ENCODE data around the gene CACNA1C.

CACNA1C gene

DNA sequence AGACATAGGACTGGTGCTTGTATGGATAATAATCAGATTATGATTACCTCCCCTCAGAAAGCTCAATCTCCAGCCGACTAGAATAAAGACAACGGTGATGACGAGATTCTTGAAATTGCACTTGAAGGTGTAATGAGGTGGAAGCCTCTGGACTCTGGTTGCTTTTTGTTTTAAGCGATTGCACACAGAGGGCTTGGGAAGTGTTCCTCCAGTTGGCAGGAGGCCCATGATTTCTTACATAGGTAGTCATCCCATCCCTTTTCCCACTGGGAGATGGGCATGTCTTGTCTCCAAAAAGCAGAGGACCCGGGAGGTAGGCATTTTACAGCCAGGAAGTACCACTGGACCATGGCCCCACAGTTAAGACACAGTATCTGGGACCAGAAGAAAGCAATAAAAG lies 576.3 kb downstream of the CACNA1C start:
- no peak for DNase-seq (ENCODE audit: low read depth)

DNA sequence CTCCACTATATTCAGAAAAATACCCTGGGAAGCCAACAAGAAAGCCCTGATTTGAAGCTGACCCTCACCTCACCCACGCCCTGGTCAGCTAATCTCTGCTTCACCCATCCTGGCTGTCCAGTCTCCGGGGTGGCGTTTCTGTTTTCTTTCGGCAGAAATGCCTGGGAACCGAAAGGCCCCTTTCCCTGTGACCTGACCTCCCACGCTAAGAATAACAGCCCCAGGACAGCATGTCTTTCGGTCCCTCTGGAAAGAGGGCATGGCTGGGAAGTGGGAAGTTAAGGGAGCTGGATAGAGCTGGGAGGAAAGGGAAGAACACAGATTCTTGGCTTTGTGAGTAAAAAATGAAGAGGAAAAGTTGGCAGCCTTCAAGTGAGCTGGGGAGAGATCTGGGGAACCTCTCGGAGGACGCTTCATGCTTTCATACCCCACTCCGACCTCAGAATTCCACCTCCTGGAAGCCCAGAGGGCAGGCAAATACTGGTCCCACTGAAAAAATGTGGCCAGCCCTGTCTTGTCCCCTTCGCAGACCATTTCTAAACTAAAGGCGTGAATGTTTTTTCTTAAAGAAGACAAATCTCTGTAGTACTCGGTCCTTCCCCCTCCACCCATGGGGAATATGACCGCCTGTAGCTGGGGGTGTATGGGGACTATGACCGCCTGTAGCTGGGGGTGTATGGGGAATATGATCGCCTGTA lies 579.0 kb downstream of the CACNA1C start:
- DNase-seq (ENCODE audit: low read depth): no peak

DNA sequence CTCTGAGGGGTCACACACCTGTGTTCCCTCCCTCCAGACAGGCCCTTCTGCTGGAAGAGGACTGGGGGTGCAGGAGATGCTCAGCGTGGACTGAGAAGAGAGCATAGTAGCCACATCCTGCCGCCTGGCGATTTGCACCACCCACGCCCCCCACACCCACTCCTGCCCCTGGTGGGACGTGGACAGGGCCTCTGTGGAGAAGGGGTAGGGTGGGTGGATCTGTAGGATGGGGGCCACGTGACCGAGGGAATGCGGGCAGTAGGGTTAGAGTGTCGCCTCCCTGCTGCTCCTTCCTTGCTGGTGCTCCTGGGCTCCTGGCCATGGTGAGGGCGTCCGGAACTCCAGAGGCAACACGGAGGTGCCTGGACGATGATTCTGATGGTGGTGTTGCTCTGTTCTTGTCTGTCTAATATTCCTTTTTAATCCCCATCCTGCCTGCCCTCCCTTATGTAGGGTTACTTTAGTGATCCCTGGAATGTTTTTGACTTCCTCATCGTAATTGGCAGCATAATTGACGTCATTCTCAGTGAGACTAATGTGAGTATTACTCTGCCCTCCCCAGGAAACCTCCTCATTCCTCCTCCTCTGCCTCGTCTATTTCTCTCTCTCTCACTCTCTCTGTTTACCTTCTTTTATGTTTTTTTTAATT lies 580.5 kb downstream of the CACNA1C start:
- no peak for DNase-seq (ENCODE audit: low read depth)

DNA sequence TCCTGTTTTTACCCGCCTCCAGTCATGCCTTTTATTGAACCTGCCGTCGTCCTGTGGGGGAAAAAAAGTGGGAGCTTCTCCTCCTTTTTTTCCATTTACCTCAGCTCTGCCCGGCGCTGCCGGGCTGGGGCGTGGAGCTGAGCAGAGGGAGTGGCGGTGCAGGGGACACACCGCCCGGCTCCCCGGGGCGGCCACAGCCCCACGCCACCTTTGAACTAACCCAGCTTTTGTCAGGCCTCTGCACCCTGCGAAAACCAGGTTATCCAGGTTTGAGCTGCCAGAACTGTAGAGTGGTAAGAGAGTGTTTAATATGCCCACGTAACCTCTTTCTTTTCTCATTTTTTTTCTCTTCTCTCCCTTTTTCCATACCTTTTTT lies 581.0 kb downstream of the CACNA1C start:
- DNase-seq (ENCODE audit: low read depth): no peak

DNA sequence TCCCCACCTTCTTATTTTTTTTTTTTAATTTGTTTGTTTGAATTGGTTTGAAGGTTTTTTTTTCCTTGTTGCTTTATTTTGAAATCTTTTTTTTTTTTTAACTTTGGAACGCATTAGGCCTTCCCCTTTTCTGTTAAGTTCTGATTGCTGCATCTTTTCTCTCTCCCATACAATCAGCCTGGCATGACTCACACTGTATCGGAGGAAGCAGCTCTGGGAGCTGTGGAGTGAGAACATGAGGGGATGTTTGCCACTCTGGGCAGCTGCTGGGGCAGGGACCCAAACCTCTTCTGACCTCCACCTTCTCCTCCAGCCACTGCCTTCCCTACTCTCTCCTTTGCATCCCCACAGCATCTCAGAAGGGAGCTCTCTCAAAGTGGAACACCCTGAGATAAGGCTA lies 581.7 kb downstream of the CACNA1C start:
- DNase-seq (ENCODE audit: low read depth): no peak

DNA sequence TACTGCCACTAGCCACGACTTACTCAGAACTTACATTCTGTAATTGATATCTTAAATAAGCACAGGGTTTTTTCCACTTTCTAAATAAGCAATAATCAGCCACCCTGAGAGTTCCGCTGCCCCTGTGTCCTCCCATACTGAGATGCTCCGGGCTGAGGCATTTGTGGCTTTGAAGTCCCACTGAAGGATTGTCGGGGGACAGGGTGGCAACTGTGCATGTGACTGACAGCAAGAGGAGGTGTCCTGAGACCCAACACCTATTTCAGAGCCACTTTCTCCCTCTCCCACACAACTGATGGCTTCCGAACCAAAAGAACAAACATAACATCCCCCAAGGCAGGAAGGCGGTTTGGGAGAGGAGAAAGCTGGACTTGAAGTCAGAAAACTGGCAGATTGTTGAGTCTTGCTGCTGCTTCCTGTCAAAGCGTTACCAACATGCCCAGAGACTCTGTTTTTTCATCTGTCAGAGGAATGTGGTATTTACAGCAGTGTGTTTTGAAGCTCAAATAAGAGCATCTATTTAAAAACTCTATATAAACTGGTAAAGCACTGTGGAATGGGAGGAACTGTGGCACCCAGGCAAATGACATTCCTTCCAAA lies 584.1 kb downstream of the CACNA1C start:
- DNase-seq (ENCODE audit: low read depth): no peak

DNA sequence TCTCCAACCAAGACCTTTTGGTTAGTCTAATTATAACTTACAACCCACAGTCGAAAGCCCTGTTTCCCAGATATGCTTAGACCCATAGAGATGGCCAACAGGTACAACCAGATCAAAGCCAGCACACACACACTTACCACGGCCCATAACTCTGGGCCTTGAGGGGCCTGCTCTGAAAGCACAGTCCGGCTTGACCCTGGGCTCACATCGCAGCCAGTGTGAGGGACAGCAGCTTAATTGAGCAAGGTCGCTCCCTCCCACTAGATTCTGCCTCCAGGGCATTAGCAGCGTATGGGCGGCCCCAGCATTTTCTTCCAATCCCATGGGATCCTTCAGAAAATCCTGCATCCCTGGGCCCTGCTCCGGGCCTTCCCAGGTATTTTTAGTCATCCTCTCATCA lies 584.6 kb downstream of the CACNA1C start:
- no peak for DNase-seq (ENCODE audit: low read depth)

DNA sequence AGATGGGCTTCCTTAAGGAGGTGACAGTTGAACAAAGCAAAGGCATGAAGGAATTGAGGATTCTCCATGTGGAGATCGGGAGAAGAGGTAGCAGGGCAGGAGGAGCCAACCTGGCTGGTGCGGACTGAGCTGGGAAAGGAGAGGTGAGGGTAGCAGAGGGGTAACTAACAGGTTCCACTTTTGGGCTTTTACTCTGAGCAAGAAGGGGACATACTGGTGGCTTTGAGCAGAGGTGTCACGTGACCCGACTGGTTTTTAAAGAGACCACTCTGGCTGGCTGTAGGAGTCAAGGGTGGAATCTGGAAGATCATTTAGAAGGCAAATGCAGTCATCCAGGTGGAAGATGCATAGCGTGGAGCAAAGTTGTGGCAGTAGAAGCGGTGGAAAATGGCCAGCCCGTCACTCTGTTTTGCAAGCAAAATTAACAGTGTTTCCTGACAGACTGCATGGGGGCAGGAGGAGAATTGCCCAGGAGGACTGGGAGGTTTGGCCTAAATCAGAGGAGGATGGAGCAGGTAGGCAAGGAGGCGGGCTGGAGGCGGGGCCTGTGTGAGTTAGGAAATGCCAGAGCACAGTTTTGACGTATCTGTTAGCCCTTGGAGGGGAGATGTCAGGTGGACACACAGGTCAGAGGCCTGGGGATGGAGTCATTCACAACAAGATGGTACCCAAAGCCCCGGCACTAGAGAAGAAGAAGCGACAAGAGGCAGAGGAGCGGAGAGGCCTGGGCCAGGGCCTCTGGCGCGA lies 585.7 kb downstream of the CACNA1C start:
- no peak for DNase-seq (ENCODE audit: low read depth)

DNA sequence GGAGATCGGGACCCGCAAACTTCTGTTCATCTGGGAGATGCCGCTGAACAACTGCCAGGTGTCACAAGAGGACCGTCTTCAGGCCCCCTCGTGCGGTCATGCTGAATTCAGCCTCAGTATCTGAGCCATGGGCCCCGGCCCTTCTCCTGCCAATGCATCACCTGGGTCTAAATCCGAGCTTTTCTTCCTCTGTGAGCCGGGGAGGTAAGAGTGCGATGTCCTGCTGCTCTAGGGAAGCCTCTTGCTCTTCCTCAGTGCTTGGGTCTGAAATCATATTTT lies 586.2 kb downstream of the CACNA1C start:
- no peak for DNase-seq (ENCODE audit: low read depth)

DNA sequence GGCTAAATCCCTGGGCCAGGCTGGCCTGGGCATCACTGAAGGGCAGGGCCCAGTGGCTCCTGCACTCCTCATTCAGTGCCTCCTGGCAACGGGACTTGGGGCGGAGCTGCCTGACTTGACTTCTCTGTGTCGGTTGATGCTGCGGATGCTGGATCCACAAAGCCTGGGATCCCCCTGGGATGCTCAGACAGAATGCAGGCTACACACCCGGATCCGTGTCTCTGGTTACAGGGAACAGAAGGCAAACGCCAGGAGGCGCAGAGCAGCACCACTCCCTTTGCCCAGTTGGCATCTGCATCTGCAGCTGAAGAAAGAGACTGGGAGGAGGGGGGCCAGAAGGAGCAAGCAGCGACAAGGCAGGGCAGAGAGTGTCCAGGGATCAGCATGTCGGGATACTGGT lies 587.5 kb downstream of the CACNA1C start:
- no peak for DNase-seq (ENCODE audit: low read depth)

DNA sequence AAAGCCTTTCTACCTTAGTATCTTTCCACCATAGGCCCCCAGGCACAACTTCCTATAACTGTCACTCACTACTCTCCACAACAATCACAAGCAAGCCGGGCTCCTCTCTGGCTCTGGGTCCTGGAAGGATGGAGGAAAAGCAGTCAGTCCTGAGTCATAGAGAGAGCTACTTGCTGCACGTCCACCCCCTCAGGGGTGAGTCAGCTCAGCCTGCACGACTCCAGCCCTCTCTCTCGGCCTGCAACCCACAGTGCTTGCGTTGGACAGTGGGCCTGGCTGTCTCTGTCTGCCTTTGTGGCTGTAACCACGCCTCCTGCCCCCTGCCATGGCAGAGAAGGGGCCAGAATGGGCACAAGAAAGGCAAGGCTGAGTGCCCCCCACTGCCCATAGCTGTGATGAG lies 587.9 kb downstream of the CACNA1C start:
- no peak for DNase-seq (ENCODE audit: low read depth)

DNA sequence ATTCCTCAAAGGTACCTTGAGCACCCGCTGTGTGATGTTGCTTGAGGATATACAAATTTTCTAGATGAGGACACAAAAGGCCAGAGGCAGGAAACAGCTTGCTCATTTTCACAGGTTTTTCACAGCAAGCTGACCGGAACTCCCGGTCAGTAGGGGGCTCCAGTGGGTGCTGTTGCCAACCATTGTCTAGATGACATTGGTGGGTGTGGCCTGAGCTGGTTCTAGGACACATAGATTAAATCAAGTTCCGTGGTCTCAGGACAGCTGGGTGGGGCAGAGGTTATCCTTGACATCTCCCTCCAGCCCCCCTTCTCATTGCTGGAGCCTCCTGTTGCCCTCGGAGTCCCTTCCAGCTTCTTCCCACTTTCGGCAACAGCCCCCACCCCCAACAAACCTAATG lies 588.4 kb downstream of the CACNA1C start:
- no peak for DNase-seq (ENCODE audit: low read depth)

DNA sequence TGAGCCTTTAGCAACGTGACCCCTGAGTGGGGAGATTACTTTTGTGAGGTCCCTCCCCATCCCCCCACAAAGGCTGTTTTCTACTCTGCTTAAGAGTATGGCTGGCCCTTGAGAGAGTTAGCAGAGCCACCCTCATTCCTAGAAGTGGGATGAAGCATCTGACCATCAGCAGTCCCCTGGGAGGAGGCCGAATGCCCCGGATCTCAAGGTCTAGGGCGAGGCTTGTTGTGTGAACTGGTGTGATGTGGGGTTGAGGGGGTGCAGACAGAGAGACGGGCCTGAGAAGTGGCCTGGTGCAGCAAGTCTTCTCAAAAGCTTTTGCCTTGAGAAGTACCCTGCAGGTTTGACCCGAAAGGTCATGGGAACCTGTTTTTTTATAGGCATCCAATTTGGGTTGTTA lies 589.0 kb downstream of the CACNA1C start:
- no peak for DNase-seq (ENCODE audit: low read depth)

DNA sequence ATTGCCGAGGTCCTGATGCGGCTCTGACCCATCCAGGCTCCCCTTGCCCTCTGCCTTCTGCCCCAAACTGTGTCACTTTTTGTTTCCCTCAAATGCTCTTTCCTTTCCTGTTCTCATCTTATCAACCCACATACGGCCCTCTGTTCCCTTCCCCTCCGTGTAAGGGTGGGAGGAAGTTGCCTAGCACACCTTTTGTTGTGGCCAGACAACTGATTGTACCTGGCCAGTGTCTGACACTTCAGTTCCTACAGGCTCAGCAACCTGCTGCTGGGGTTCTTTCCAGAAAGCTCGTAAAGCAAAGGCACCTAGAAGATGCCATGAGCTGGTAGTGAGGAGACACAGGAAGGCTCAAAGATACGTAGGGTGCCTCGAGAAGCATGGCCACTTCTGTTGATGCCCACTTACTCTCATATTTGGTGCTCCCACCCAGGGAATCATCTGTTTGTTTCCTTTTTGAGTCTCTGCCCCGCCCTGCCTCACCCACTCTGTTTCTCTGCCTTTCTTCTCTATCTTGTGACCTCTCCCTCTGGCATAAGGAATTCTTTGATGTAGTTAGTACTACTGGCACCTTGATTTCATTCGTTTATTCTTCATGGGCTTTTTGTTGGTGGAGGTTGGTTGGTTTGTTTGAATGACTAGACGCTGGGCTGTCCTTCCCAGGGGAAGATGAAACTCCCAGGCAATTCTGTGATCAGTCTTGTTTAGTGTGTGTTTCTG lies 589.5 kb downstream of the CACNA1C start:
- no peak for DNase-seq (ENCODE audit: low read depth)

DNA sequence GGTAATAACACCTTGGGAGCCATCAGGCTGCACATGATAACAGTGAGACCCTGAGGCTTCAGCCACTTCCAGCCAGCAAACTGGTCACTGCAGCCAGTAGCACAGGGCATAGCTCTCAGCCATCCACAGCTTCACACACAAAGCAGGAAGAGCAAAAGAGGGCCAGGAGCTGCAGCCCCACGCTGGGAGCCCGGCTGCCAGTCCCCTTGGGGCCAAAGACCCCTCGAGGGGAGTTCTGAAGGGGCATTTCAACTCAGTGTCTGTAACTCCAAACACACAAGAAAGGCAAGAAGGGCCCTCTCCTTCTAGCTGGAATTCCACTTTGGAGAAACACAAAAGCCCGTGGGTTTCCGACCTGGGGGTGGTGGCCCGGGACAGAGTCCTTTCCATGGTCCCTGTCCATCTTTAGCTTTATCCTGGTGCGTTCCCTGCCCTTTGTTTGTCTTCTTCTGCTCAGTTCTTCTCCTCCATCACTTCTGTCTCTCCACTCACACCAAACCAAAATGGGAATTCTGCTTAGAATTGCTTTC lies 590.2 kb downstream of the CACNA1C start:
- DNase-seq (ENCODE audit: low read depth): no peak

DNA sequence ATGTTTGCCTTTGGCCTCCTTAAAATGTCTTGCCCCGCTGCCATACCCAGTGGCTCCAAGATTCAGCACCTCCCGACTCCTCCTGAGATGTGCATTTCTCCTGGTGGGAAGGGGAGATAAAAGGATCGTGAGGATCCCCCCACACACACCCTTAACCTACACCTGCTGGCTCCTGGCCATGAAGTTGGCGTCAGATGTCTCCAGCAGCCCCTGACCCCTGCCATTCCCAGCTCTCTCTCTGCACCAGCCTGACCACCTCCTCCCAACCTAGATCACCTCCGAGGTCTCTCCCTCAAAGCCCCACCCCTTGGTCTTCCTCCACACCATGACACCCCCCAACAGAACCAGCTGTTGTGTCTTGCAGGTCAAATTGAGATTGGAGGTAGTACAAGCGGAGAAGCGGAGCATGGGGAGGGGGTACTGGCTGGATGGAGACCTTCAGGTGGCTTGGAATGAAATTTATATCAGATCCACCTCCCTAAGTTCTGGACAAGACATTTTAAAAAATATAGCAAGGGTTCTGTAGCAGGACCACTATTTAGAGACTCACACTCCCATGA lies 590.9 kb downstream of the CACNA1C start:
- no peak for DNase-seq (ENCODE audit: low read depth)

DNA sequence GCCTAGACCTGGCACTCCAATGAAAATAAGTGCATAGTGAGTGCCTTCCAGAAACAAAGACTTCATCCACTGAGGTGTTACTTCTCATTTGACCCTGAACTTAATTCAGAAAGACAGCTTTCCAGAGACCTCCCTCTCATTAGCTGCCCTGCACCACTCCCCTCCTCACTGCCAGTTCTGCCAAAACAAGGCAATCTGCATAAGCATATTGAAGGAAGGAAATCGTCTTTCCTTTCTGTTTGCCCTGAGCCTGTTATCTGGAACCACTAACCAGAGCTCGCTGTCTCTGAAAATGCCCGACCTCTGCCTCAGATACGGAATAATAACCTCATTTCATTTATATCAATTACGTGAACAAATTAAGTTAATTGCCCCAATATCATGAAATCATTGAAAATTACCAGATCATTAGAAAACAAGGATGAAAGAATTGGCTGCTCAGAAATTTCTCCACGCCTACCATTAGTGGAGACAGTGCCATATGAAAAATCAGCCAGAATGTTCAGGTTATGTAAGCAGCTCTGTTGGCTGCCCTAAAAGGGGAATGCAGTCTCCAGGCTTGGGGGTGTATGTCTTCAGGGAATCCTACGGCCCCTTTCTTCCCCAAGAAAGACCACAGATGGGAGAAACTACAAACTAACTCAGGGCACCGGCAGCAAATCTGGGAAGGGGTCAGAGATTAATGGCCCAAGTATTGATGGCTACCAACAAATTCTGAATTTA lies 592.1 kb downstream of the CACNA1C start:
- no peak for DNase-seq (ENCODE audit: low read depth)

DNA sequence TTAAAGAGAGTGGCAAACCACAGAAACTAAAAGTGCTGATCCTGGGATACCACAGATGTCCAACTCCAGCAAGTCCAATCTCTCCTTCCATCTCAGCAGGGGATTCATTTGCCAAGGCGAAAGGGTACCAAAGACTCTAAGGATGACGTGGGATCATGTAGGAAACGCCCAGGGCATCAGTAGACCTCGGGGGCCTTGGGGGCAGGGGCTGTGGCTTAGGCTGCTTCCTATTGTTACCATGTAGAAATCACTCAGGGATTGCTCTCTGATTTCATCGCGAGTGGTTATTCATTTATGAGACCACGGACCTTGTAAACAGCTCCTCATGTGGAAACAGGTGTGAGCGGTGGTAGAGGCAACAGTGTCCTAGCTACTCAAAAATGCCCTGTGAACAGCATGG lies 592.7 kb downstream of the CACNA1C start:
- no peak for DNase-seq (ENCODE audit: low read depth)

DNA sequence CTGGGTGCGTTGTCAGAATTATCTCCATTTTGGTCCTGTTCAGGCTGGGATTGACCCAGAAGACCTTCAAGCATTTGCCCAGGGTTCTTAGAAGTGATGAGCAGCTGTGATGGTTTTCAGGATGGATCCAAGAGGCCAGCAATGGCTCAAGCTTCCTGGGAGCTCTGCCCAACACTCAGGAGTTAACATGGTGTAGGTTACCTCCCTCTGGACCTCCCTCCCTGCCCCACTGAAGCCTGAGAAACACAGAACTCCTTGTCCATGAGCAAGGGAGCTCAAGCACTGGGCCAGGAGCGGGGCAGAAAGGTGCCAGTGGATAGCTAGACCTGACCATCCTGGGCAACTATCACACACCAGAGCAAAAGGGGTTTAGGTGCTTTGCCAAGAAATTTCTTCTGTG lies 593.6 kb downstream of the CACNA1C start:
- no peak for DNase-seq (ENCODE audit: low read depth)

DNA sequence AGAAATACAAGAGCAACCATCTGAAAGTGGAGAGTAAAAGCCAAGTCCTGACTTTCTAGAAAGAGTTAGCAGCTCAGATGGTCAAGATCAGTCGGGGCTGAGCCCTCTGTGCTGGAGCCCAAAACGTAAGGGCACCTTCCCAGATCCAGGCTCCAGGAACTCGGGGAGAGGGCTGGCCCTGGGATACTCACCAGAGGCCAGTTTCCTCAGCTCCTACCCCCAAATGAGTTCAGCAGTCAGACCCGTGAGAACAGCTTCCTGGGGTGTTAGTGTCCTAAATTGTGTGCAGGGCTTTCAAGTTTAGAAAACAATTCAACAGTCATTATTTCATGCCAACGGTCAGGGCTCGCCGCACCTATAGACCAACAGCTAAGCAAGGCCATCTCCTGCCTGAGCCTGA lies 594.4 kb downstream of the CACNA1C start:
- no peak for DNase-seq (ENCODE audit: low read depth)

DNA sequence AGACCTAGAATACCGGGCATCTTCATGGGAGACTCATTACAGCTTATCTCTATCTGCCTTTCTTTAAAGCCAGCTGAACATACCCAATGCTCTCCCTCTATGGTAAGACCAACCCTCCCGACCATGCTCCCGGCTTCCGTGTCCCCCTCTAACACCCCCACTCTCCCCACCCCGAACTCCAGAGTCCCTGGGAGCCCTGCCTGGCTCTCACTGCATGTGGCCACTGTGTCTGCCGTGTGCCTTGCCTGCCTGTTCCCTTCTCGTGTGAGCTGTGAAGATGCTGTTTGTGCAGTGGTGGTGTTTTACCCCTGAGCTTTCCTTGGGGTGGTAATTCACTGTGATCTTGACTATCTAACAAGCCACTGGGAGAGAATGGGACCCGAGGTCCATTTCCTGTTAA lies 595.6 kb downstream of the CACNA1C start:
- DNase-seq (ENCODE audit: low read depth): no peak

Data from activated gamma-delta T cell treated with anti-CD3 and anti-CD28 coated beads, Interleukin-2, amount 50 U/mL, for 16 hours (primary cell).